ENCODE measurements around the gene CYP2S1. TPM values are rescaled to one million over a fixed set of nuclear protein-coding genes. Genes with fewer than 3 reads are reported as not detected.

The CYP2S1 gene
- total RNA-seq, 2 donors from 2014 or later, result 1.1 to 4.2 TPM

Other genes with a start within 250 kb of the CYP2S1 start
- not detected for gene CYP2B6, start 201.9 kb upstream of the CYP2S1 start, total RNA-seq
- not detected for gene CYP2A13, start 104.8 kb upstream of the CYP2S1 start, total RNA-seq
- gene CYP2F1, start 78.8 kb upstream of the CYP2S1 start, total RNA-seq, result 1 to 10 TPM in 1 of 2 donors, not detected in 1; 7.3 TPM
- gene AXL, start 26.0 kb downstream of the CYP2S1 start, total RNA-seq, result 100 to 1,000 TPM in 1 of 2 donors, 10 to 100 TPM in 1; 26.1 to 168 TPM
- 100 to 1,000 TPM; 133 to 183 TPM for gene HNRNPUL1, start 71.2 kb downstream of the CYP2S1 start, total RNA-seq
- gene CCDC97, start 117.0 kb downstream of the CYP2S1 start, total RNA-seq, result 10 to 100 TPM; 21.0 to 34.4 TPM
- 10 to 100 TPM in 1 of 2 donors, 1 to 10 TPM in 1; 9.7 to 32.4 TPM for gene TGFB1, start 160.7 kb downstream of the CYP2S1 start, total RNA-seq
- 10 to 100 TPM; 10.7 to 17.1 TPM for gene B9D2, start 170.9 kb downstream of the CYP2S1 start, total RNA-seq
- 10 to 100 TPM; 15.7 to 19.7 TPM for gene TMEM91, start 183.3 kb downstream of the CYP2S1 start, total RNA-seq
- 10 to 100 TPM; 29.6 to 34.0 TPM for gene EXOSC5, start 204.1 kb downstream of the CYP2S1 start, total RNA-seq
- 10 to 100 TPM; 69.0 to 72.5 TPM for gene BCKDHA, start 204.6 kb downstream of the CYP2S1 start, total RNA-seq
- gene B3GNT8, start 234.2 kb downstream of the CYP2S1 start, total RNA-seq, result 10 to 100 TPM in 1 of 2 donors, 1 to 10 TPM in 1; 9.4 to 11.6 TPM
- gene DMAC2, start 246.7 kb downstream of the CYP2S1 start, total RNA-seq, result 10 to 100 TPM; 42.4 to 42.9 TPM
- not detected for gene ERICH4, start 249.9 kb downstream of the CYP2S1 start, total RNA-seq

Data from prostate gland (tissue), 2 donors.